Transverse colon (tissue), 3 donors: Measurements from ENCODE around the gene TRIM59.

Experiments
- POLR2A ChIP-seq: fragments of 450-650 bp; IDR thresholded peaks from one replicate; pipeline ENCODE4 v1.6.1; 2016; ENCODE audit warnings: antibody characterized with exemption, mild to moderate bottlenecking, moderate library complexity
- TF ChIP-seq, protein P1 (sequence below), 5 experiments: fragments of 200-600 bp in 3 of 5; fragments of 450-650 bp in 2 of 5; sonication (generic) in 3 of 5; IDR thresholded peaks; 1 replicate in 2 of 5; 2 replicates in 3 of 5; pipeline ENCODE4 v1.5.1; 2016 to 2017; ENCODE audit warnings: antibody characterized with exemption in 5 of 5, inconsistent platforms in 3 of 5, mild to moderate bottlenecking in 2 of 5, moderate library complexity in 1 of 5

DNA sequence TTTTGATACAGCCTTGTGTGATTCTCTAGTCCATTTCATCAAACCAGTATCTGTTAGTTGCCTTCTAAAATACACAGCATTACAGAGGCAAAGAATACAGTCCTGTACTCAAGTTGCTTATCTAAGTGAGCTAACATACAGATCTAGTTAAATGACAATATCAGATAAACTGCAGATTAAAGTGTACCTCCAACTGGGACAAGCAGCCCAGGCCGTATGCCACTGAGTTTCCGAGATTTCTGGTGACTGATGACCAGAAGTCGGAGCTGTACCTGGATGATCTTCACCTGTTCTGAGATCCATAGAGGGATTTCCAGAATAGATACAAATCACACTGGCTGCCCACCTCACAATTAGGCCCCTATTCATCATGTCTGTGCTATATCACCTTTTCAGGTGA, 6.3 kb upstream of the TRIM59 start:
- no peak for TF ChIP-seq POLR2A
- TF ChIP-seq, protein P1, sequence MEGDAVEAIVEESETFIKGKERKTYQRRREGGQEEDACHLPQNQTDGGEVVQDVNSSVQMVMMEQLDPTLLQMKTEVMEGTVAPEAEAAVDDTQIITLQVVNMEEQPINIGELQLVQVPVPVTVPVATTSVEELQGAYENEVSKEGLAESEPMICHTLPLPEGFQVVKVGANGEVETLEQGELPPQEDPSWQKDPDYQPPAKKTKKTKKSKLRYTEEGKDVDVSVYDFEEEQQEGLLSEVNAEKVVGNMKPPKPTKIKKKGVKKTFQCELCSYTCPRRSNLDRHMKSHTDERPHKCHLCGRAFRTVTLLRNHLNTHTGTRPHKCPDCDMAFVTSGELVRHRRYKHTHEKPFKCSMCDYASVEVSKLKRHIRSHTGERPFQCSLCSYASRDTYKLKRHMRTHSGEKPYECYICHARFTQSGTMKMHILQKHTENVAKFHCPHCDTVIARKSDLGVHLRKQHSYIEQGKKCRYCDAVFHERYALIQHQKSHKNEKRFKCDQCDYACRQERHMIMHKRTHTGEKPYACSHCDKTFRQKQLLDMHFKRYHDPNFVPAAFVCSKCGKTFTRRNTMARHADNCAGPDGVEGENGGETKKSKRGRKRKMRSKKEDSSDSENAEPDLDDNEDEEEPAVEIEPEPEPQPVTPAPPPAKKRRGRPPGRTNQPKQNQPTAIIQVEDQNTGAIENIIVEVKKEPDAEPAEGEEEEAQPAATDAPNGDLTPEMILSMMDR (IDR thresholded peaks at IDR 0.05), result no peak
